Astrocyte (in vitro differentiated cells and primary cell): ENCODE results near the gene APP. TPM values are rescaled to one million over a fixed set of nuclear protein-coding genes. Genes with fewer than 3 reads are reported as not detected.
"Not testable (repeated sequence)": the region's sequence is repeated elsewhere in the genome, so short reads cannot be mapped to it uniquely, and the experiment has no call there.

Experiments
- DNase-seq: peaks from one replicate; pipeline ENCODE4 v3.0.0-alpha.2; 2010; ENCODE audit warnings: low read depth
- FAIRE-seq: peaks from 2 replicates; lab custom pipeline; 2011; peaks lifted over from hg19 to GRCh38; lab: Jason Lieb, UNC
- H2AFZ ChIP-seq: 2 replicates; pipeline ENCODE4 v1.6.0; 2012; ENCODE audit warnings: low read depth, low read length, inconsistent platforms
- H3K27ac ChIP-seq: 2 replicates; pipeline ENCODE4 v1.5.1; 2011; ENCODE audit warnings: low read depth, low read length, inconsistent platforms
- H3K27me3 ChIP-seq: 2 replicates; pipeline ENCODE4 v1.6.0; 2011; ENCODE audit warnings: low read length, inconsistent platforms; ENCODE audit not compliant: insufficient read depth
- H3K36me3 ChIP-seq: 2 replicates; pipeline ENCODE4 v1.5.1; 2011; ENCODE audit warnings: low read length, inconsistent platforms; ENCODE audit not compliant: insufficient read depth
- H3K4me1 ChIP-seq: 2 replicates; pipeline ENCODE4 v1.5.1; 2011; ENCODE audit warnings: low read length, inconsistent platforms; ENCODE audit not compliant: insufficient read depth
- H3K4me2 ChIP-seq: 2 replicates; pipeline ENCODE4 v1.6.0; 2012; ENCODE audit warnings: low read length, inconsistent platforms
- H3K4me3 ChIP-seq: 2 replicates; pipeline ENCODE4 v1.5.1; 2011; ENCODE audit warnings: low read depth, mild to moderate bottlenecking, low read length, inconsistent platforms; ENCODE audit not compliant: insufficient read depth
- H3K79me2 ChIP-seq: 2 replicates; pipeline ENCODE4 v1.6.0; 2012; ENCODE audit warnings: mild to moderate bottlenecking, low read length, inconsistent platforms; ENCODE audit not compliant: insufficient read depth
- H3K9ac ChIP-seq: 2 replicates; pipeline ENCODE4 v1.6.0; 2012; ENCODE audit warnings: mild to moderate bottlenecking, low read length, inconsistent platforms
- H3K9me3 ChIP-seq: 2 replicates; pipeline ENCODE4 v1.5.1; 2012; ENCODE audit warnings: low read depth, mild to moderate bottlenecking, low read length, inconsistent platforms; ENCODE audit not compliant: insufficient read depth
- H4K20me1 ChIP-seq: 2 replicates; pipeline ENCODE4 v1.6.0; 2012; ENCODE audit warnings: low read length, inconsistent platforms; ENCODE audit not compliant: insufficient read depth
- H3K27ac Mint-ChIP-seq: one replicate; pipeline ENCODE4 v1.8.0; 2021; ENCODE audit warnings: mild to moderate bottlenecking, mixed read lengths; ENCODE audit not compliant: unreplicated experiment
- H3K27me3 Mint-ChIP-seq: one replicate; pipeline ENCODE4 v1.8.0; 2021; ENCODE audit warnings: low read depth, mixed read lengths; ENCODE audit not compliant: unreplicated experiment
- H3K36me3 Mint-ChIP-seq: one replicate; pipeline ENCODE4 v1.8.0; 2021; ENCODE audit warnings: low read depth, mixed read lengths; ENCODE audit not compliant: unreplicated experiment
- H3K4me1 Mint-ChIP-seq: one replicate; pipeline ENCODE4 v1.8.0; 2021; ENCODE audit warnings: low read depth, mixed read lengths; ENCODE audit not compliant: unreplicated experiment
- H3K4me3 Mint-ChIP-seq: one replicate; pipeline ENCODE4 v1.8.0; 2021; ENCODE audit warnings: mild to moderate bottlenecking, moderate library complexity, mixed read lengths; ENCODE audit not compliant: unreplicated experiment
- H3K9me3 Mint-ChIP-seq: one replicate; pipeline ENCODE4 v1.8.0; 2021; ENCODE audit warnings: mild to moderate bottlenecking, mixed read lengths; ENCODE audit not compliant: unreplicated experiment
- EZH2 ChIP-seq: IDR thresholded peaks from 2 replicates; pipeline ENCODE4 v1.6.1; 2012; ENCODE audit warnings: mild to moderate bottlenecking, low read length, inconsistent platforms; ENCODE audit not compliant: insufficient read depth
- total RNA-seq: library from RNA; stranded (reverse); gene quantifications from 2 replicates; pipeline ENCODE4 v1.2.1, GENCODE V29; 2021
- TF ChIP-seq, protein P1 (sequence below): IDR thresholded peaks from 2 replicates; pipeline ENCODE4 v1.5.1; 2011; ENCODE audit warnings: low read depth, mild to moderate bottlenecking, inconsistent platforms, low read length, moderate library complexity; ENCODE audit not compliant: insufficient read depth

APP gene
- total RNA-seq, 1 donor from 2014 or later: 823 TPM

DNA sequence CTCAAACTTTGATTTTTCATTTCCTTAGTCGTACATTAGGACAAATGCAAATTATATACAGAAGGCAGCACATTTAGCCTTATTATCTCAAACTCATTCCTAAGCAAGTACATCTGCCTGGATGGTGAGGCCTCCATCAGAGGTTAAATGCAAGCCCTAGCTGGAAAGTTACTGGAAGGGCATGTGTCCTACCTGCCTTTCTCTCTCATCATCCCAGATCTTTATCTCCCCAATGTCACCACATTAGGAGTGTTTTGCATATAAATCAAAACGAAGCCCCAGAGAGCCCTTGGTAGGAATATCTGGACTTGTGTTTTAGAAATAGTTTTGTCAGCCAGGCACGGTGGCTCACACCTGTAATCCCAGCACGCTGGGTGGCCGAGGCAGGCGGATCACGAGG lies 35.0 kb downstream of the APP start:
- H3K27ac Mint-ChIP-seq: no peak overlapping the region

DNA sequence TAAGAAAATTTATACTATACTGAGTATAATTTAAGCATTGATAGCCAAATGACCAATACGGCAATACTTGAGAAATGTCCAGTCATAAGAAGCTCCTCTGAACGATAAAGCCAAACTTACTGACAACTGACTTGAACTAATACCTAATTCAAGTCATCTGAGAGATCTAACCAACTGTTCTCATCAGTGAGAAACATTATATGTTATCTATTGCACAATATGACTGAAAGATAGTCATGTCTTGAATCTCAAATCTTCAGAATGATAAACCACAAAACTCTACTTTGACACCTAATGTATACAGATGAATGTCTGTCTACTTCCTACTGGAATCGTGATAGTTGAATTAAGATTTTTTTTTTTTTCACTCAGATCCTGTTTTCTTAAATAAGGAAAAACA lies 39.0 kb downstream of the APP start:
- H3K27ac ChIP-seq: no peak overlapping the region

More for the DNA sequence above, 35.0 kb downstream of the APP start:
- TF ChIP-seq, protein P1, sequence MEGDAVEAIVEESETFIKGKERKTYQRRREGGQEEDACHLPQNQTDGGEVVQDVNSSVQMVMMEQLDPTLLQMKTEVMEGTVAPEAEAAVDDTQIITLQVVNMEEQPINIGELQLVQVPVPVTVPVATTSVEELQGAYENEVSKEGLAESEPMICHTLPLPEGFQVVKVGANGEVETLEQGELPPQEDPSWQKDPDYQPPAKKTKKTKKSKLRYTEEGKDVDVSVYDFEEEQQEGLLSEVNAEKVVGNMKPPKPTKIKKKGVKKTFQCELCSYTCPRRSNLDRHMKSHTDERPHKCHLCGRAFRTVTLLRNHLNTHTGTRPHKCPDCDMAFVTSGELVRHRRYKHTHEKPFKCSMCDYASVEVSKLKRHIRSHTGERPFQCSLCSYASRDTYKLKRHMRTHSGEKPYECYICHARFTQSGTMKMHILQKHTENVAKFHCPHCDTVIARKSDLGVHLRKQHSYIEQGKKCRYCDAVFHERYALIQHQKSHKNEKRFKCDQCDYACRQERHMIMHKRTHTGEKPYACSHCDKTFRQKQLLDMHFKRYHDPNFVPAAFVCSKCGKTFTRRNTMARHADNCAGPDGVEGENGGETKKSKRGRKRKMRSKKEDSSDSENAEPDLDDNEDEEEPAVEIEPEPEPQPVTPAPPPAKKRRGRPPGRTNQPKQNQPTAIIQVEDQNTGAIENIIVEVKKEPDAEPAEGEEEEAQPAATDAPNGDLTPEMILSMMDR: no peak
- no peak for TF ChIP-seq EZH2
- Mint-ChIP-seq H3K27me3 (no peaks in the 10 kb centered on the region), H3K9me3 (no peaks in the 10 kb centered on the region), H3K4me1 (peaks cover 26% of the 10 kb centered on the region), H3K36me3 (peaks cover 14% of the 10 kb centered on the region), H3K4me3 (no peak overlapping the region)
- Histone ChIP-seq H3K9me3 (no peaks in the 10 kb centered on the region), H3K79me2 (peaks cover 90% of the 10 kb centered on the region), H3K27ac (no peak overlapping the region), H3K4me2 (no peak overlapping the region), H3K4me1 (peaks cover 12% of the 10 kb centered on the region), H3K9ac (no peak overlapping the region), H2AFZ (no peak overlapping the region), H3K4me3 (no peak overlapping the region), H3K36me3 (no peaks in the 10 kb centered on the region), H4K20me1 (peaks cover 56% of the 10 kb centered on the region), H3K27me3 (no peaks in the 10 kb centered on the region)
- FAIRE-seq (no peak), DNase-seq (no peak)

DNA sequence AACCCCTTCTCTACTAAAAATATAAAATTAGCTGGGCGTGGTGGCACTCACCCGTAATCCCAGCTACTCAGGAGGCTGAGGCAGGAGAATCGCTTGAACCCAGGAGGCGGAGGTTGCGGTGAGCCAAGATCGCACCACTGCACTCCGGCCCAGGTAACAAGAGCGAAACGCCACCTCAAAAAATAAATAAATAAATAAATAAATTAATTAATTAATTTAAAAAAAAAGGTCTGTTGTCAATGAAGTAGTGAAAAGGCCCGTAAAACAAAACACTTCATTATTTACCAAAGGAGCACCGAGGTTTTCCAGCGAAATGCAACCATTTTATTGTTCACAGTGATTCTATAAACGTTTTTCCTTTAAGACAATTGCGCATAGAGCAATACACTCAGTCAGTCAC lies 39.5 kb downstream of the APP start:
- not testable (repeated sequence) for H3K9me3 ChIP-seq, H3K9me3 Mint-ChIP-seq, H3K27ac Mint-ChIP-seq, H3K9ac ChIP-seq, FAIRE-seq, DNase-seq, H3K36me3 ChIP-seq, H3K4me3 ChIP-seq, H3K4me3 Mint-ChIP-seq, H3K27me3 ChIP-seq, H3K27ac ChIP-seq, H3K36me3 Mint-ChIP-seq, H3K4me2 ChIP-seq, H2AFZ ChIP-seq, H3K27me3 Mint-ChIP-seq
- peaks cover 29% of the 10 kb centered on the region for H3K4me1 Mint-ChIP-seq
- H4K20me1 ChIP-seq: peaks cover 66% of the 10 kb centered on the region
- peaks cover 10% of the 10 kb centered on the region for H3K4me1 ChIP-seq
- H3K79me2 ChIP-seq: peaks cover 81% of the 10 kb centered on the region

More for the DNA sequence above, 39.0 kb downstream of the APP start:
- Mint-ChIP-seq H3K9me3 (no peaks in the 10 kb centered on the region), H3K4me3 (no peak overlapping the region), H3K4me1 (peaks cover 29% of the 10 kb centered on the region), H3K27me3 (no peaks in the 10 kb centered on the region), H3K36me3 (peaks cover 9% of the 10 kb centered on the region), H3K27ac (no peak overlapping the region)
- Histone ChIP-seq H3K36me3 (no peaks in the 10 kb centered on the region), H2AFZ (no peak overlapping the region), H3K4me3 (no peak overlapping the region), H3K79me2 (peaks cover 81% of the 10 kb centered on the region), H3K4me2 (no peak overlapping the region), H3K9ac (no peak overlapping the region), H3K9me3 (no peaks in the 10 kb centered on the region), H3K27me3 (no peaks in the 10 kb centered on the region), H3K4me1 (peaks cover 10% of the 10 kb centered on the region), H4K20me1 (peaks cover 66% of the 10 kb centered on the region)
- DNase-seq (no peak), FAIRE-seq (peak; percentile 47)
- no peak for TF ChIP-seq EZH2
- TF ChIP-seq, protein P1: no peak
